ENCODE data around the gene KCNQ1OT1. TPM values are rescaled to one million over a fixed set of nuclear protein-coding genes. Genes with fewer than 3 reads are reported as not detected.

The KCNQ1OT1 gene
- total RNA-seq = 1 to 10 TPM; 6.3 to 8.0 (median 7.7) TPM

DNA sequence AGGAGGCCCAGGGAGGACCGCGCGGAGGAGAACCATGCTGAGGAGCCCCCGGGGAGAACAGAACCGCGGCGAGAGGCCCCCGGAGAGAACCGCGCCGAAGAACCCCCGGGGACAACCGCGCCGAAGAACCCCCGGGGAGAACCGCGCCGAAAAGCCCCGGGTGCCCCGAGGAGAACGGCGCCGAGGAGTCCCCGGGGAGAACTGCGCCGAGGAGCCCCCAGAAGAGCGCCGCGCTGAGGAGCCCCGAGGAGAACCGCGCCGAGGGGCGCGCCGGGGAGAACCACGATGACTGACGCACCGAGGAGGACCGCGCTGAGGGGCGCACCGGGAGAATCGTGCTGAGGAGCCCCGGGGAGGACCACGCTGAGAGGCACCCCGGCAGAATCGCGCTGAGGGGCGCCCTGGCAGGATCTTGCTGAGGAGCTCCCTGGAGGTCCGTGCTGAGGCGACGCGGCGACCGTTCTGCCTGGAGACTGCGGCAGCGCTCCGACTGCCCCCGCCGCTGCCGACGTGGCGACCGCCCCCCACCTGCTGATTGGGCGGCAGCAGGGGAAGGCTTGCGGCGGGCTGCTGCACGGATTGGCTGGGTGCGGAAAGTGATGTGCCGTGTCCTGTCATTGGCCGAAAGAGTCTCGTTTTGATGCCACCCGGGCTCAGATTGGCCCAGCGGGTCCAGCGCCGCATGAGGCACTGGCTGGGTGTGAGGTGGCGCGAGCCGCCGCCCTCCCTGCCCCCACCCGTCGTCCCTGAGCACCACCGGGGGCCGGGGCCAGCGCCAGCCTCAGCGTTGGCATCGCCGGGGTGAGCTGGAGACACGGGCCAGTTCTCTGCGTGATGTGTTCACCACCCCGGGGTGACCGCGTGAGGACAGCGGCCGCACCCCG, at the start of gene KCNQ1OT1:
KCNQ1OT1 (minus strand) TSS at position 464 of the 884 bp plus-strand sequence.
- DNase-seq (ENCODE audit: low spot score in 2 of 2) = peak; percentile 77 to 82
- H3K27me3 ChIP-seq = no peaks in the 10 kb centered on the region
- 68 to 69% methylated on average over 64 to 79 of the region's 98 CpGs for WGBS, 2 donors
- H3K27ac ChIP-seq = peak within 1 kb of the TSS; percentile 76 to 97 (median 92)
- H3K36me3 ChIP-seq = no peaks in the 10 kb centered on the region
- H3K9me3 ChIP-seq = no peaks in the 10 kb centered on the region
- TF ChIP-seq CTCF (IDR thresholded peaks at IDR 0.05) (peak in 2 of 5 experiments; percentile 26 to 36), EP300 (IDR thresholded peaks at IDR 0.05) (peak; percentile 28 to 97), POLR2A (IDR thresholded peaks at IDR 0.05) (peak; percentile 86 to 94)
- H3K4me1 ChIP-seq = peaks cover 0 to 50% (median 5%) of the 10 kb centered on the region in 4 donors
- peak within 1 kb of the TSS; percentile 58 to 80 (median 78) for H3K4me3 ChIP-seq

- Histone ChIP-seq H3K27ac (no peak overlapping the region), H3K4me3 (no peak overlapping the region), H3K36me3 (no peaks in the 10 kb centered on the region), H3K27me3 (no peaks in the 10 kb centered on the region), H3K9me3 (no peaks in the 10 kb centered on the region), H3K4me1 (peaks cover 0 to 24% (median 0%) of the 10 kb centered on the region in 4 donors)
- WGBS, 2 donors = 96 to 97% methylated on average over 16 of the region's 17 CpGs
- DNase-seq (ENCODE audit: low spot score in 2 of 2) = no peak
- TF ChIP-seq EP300 (IDR thresholded peaks at IDR 0.05) (no peak), CTCF (IDR thresholded peaks at IDR 0.05) (no peak), POLR2A (IDR thresholded peaks at IDR 0.05) (no peak)
Observed at GRCh38 chr11:2748814-2749554, 49.2 kb upstream of the KCNQ1OT1 start.

DNA sequence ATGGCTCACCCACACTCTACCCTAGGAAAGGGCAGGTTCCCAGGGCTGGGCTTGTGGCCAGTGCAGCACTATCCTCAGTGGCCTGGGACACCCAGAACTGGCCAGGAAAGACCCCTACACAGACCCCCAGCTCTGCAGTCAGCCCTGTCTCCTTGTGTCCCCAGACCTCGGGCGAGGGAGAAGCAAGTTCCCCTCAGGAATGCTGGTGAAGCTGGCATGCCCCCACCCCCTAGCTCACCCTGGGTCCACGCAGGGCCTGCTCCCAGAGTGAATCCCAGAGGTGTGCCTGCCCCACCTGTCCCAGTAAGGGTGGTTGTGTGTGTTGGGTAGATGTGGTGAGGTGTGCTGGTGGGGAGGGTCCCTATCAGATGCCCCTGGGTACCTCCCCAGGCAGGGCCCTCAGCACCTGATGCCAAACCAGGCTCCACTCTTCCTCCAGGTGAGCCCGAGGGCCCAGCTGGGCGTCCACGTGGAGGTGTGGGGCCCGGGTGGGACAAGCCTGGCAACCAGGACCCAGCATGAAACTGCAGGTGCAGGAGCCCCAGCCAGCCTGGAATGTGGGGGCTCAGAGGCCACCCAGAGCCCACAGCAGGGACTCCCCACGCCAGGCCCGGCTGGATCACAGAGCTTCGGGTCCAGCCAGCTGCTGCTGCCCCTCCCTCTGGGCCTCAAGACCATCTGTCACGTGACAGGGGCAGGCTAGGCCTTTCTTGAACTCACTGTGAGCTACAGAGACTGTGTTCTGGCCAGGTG, 48.4 kb upstream of the KCNQ1OT1 start:
- Histone ChIP-seq H3K4me1 (peaks cover 0 to 24% (median 0%) of the 10 kb centered on the region in 4 donors), H3K4me3 (no peak overlapping the region), H3K9me3 (no peaks in the 10 kb centered on the region), H3K36me3 (no peaks in the 10 kb centered on the region), H3K27me3 (no peaks in the 10 kb centered on the region), H3K27ac (no peak overlapping the region)
- 90 to 94% methylated on average over 2 to 7 of the region's 11 CpGs for WGBS, 2 donors
- DNase-seq (ENCODE audit: low spot score in 2 of 2) = no peak
- no peak for TF ChIP-seq CTCF (IDR thresholded peaks at IDR 0.05)
- TF ChIP-seq POLR2A (IDR thresholded peaks at IDR 0.05) = no peak
- TF ChIP-seq EP300 (IDR thresholded peaks at IDR 0.05) = no peak

DNA sequence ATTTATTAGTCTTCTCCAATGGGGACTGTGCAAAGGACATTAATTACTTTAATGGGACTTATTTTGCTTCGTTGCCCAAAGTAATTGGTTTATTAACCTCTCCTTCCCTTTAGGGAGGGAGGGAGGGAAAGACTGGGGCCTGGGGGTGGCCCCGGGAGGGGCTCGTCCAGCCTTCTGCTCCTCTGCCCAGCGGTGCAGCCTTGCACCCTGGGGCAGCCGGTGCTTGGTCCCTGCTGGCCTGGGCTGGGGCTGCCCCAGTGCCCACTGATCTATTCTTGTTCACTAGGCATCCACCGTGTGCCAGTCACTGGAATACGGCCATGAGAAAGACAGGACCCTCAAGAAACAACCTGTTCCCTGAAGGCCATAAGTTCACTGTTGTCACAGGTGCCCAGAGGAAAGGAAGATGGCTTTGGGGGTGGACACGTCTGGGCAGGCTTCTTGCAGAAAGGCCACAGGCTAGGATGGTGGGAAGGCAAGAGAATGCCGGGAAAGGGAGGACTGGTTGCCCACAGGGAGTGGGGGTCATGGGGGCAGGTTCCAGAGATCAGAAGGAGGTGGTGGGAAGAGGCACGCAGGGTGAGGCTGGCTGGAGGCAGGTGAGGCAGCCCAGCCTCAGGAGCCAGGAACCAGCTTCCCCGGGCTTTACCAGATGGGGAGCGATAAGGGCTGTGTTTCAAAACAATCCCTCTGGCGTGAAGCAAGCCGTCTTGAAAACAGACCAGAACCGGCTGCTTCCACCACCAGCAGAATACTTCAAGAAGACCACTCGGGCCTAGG, 47.6 kb upstream of the KCNQ1OT1 start:
- Histone ChIP-seq H3K9me3 (no peaks in the 10 kb centered on the region), H3K4me3 (no peak overlapping the region), H3K36me3 (no peaks in the 10 kb centered on the region), H3K27ac (no peak overlapping the region), H3K4me1 (peaks cover 0 to 30% (median 1%) of the 10 kb centered on the region in 4 donors), H3K27me3 (no peaks in the 10 kb centered on the region)
- DNase-seq (ENCODE audit: low spot score in 2 of 2) = no peak
- 72 to 76% methylated on average over 16 of the region's 16 CpGs for WGBS, 2 donors
- TF ChIP-seq CTCF (IDR thresholded peaks at IDR 0.05) = no peak
- TF ChIP-seq POLR2A (IDR thresholded peaks at IDR 0.05) = no peak
- no peak for TF ChIP-seq EP300 (IDR thresholded peaks at IDR 0.05)
